ENCODE measurements around the gene NSD1. TPM values are rescaled to one million over a fixed set of nuclear protein-coding genes. Genes with fewer than 3 reads are reported as not detected.

The NSD1 gene
- total RNA-seq, 2 donors from 2014 or later, result 150 to 190 TPM

DNA sequence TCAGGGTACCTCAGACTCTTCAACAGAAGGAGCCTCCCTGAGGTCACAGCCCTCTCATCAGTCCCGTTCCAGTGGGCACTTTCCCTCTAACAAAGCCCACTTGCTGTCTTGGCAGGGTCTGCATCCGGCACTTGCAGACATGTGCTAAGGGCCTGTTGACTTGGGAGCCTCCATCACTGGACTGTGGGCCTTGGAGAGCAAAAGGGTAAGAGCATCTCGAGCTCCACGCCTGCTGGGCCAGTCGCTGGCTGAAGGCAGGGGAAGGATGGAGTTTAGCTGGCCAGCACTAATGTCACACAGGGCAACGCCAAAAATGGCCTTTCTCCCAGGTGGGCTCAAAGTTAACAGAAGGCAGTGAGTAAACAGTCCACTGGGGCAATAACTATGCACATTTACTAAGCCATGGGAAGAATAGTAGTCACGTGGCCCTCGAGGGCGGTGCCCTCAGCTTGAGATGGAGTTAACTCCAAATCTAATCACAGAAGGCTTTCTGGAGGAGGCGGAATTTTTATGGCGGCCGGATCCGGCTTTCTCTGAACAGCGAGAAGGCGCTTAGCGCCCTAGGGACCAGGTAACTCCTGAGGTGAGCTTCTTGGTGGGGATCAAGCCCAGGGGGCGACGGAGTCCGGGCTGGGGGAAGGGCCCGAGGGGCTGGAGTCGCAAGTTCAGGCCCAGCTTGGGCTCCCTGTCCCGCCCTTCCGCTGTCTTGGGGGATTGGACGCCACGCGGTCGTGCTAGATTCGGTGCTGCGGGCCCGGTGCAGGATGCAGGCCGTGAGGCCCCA, 2.0 kb upstream of the NSD1 start:
- peaks cover 3% of the 10 kb centered on the region for H3K27me3 Mint-ChIP-seq (ENCODE audit: insufficient read depth)
- Histone ChIP-seq H3K9me3 (ENCODE audit: control insufficient read depth, low read length) (no peaks in the 10 kb centered on the region), H3K27ac (ENCODE audit: low read depth, low read length) (no peak overlapping the region), H3K27me3 (ENCODE audit: control insufficient read depth, insufficient read depth, low read length, poor library complexity, severe bottlenecking) (no peaks in the 10 kb centered on the region), H3K4me1 (ENCODE audit: control insufficient read depth, insufficient read depth, low read length) (peaks cover 7% of the 10 kb centered on the region), H3K36me3 (ENCODE audit: control insufficient read depth, insufficient read depth, low read length) (peaks cover 20% of the 10 kb centered on the region), H3K9ac (ENCODE audit: extremely low read depth, low read length, poor library complexity, severe bottlenecking) (peak overlapping the region; percentile 77), H3K4me3 (ENCODE audit: low read length) (peak overlapping the region; percentile 82)
- H3K9me3 Mint-ChIP-seq, result no peaks in the 10 kb centered on the region
- 30 to 41% methylated on average over 22 to 31 of the region's 31 CpGs for WGBS, 2 experiments (ENCODE audit: insufficient coverage in 1 of 2, insufficient read length in 1 of 2)
- peak overlapping the region; percentile 80 for H3K27ac Mint-ChIP-seq
- H3K36me3 Mint-ChIP-seq (ENCODE audit: low read depth), result peaks cover 19% of the 10 kb centered on the region
- peak; percentile 84 for DNase-seq
- peaks cover 32% of the 10 kb centered on the region for H3K4me1 Mint-ChIP-seq
- H3K4me3 Mint-ChIP-seq, result peak overlapping the region; percentile 76
- peak; percentile 3 for TF ChIP-seq CTCF (conservative IDR thresholded peaks at IDR 0.05)

- peak; percentile 89 for DNase-seq
- 5 to 8% methylated on average over 11 to 100 of the region's 100 CpGs for WGBS, 2 experiments (ENCODE audit: insufficient coverage in 1 of 2, insufficient read length in 1 of 2)
Observed at GRCh38 chr5:177132136-177133095, 1.2 kb upstream of the NSD1 start.

More at GRCh38 chr5:177132136-177133095, 1.2 kb upstream of the NSD1 start:
- peak overlapping the region; percentile 77 for H3K9ac ChIP-seq (ENCODE audit: extremely low read depth, low read length, poor library complexity, severe bottlenecking)
- no peaks in the 10 kb centered on the region for H3K27me3 ChIP-seq (ENCODE audit: control insufficient read depth, insufficient read depth, low read length, poor library complexity, severe bottlenecking)
- Mint-ChIP-seq H3K9me3 (no peaks in the 10 kb centered on the region), H3K4me1 (peaks cover 35% of the 10 kb centered on the region), H3K4me3 (peak overlapping the region; percentile 78), H3K27me3 (ENCODE audit: insufficient read depth) (peaks cover 3% of the 10 kb centered on the region), H3K36me3 (ENCODE audit: low read depth) (peaks cover 27% of the 10 kb centered on the region), H3K27ac (peak overlapping the region; percentile 78)
- H3K4me1 ChIP-seq (ENCODE audit: control insufficient read depth, insufficient read depth, low read length), result peaks cover 7% of the 10 kb centered on the region
- peaks cover 28% of the 10 kb centered on the region for H3K36me3 ChIP-seq (ENCODE audit: control insufficient read depth, insufficient read depth, low read length)
- peaks cover 4% of the 10 kb centered on the region for H3K9me3 ChIP-seq (ENCODE audit: control insufficient read depth, low read length)
- no peak for TF ChIP-seq CTCF (conservative IDR thresholded peaks at IDR 0.05)
- peak overlapping the region; percentile 82 for H3K4me3 ChIP-seq (ENCODE audit: low read length)
- peak overlapping the region; percentile 95 for H3K27ac ChIP-seq (ENCODE audit: low read depth, low read length)
